CD4-positive, alpha-beta T cell (primary cell): Measurements from ENCODE around the gene GLIPR2. TPM values are rescaled to one million over a fixed set of nuclear protein-coding genes. Genes with fewer than 3 reads are reported as not detected.

Experiments used
- ATAC-seq: fragments of 200-7000 bp; cut with Tn5 transposase; one replicate; pipeline ENCODE4 v1.10.0; 2022; ENCODE audit warnings: mild to moderate bottlenecking; ENCODE audit not compliant: poor library complexity
- CTCF ChIA-PET: fragments of 350-600 bp; sonication (Branson Sonifier 250); formaldehyde crosslinking; loops from one replicate; lab custom pipeline; 2021; ENCODE audit warnings: antibody characterized with exemption, inconsistent platforms; lab: Charles Lee
- POLR2A ChIA-PET: fragments of 350-600 bp; sonication (Branson Sonifier 250); formaldehyde crosslinking; loops from one replicate; lab custom pipeline; 2021; ENCODE audit warnings: antibody characterized with exemption, inconsistent platforms; lab: Charles Lee
- DNase-seq, 14 experiments: peaks; one replicate each; pipeline ENCODE4 v3.0.0-alpha.2; 2013 to 2020; ENCODE audit warnings: mixed read lengths in 2 of 14
- H3K27ac ChIP-seq, 2 donors: one replicate each; pipeline versions ENCODE4 v1.5.1 to v1.7.0; 2013; ENCODE audit warnings: low read length in 2 of 2, low read depth in 1 of 2, mild to moderate bottlenecking in 1 of 2
- H3K27me3 ChIP-seq, 2 experiments: 1 replicate in 1 of 2; 2 replicates in 1 of 2; pipeline versions ENCODE4 v1.6.1 to v1.7.0; 2013; ENCODE audit warnings: low read length in 2 of 2, control low read depth in 1 of 2, mild to moderate bottlenecking in 1 of 2, moderate library complexity in 1 of 2; ENCODE audit not compliant: insufficient read depth in 2 of 2, control insufficient read depth in 1 of 2
- H3K36me3 ChIP-seq: one replicate; pipeline ENCODE4 v1.6.1; 2013; ENCODE audit warnings: low read length, control low read depth; ENCODE audit not compliant: insufficient read depth
- H3K4me1 ChIP-seq: one replicate; pipeline ENCODE4 v1.6.1; 2013; ENCODE audit warnings: low read length, control low read depth; ENCODE audit not compliant: insufficient read depth
- H3K4me3 ChIP-seq: one replicate; pipeline ENCODE4 v1.5.1; 2013; ENCODE audit warnings: mild to moderate bottlenecking, low read length, moderate library complexity
- H3K9me3 ChIP-seq, 2 experiments: 1 replicate in 1 of 2; 2 replicates in 1 of 2; pipeline versions ENCODE4 v1.6.1 to v1.7.0; 2013; ENCODE audit warnings: low read length in 2 of 2, mild to moderate bottlenecking in 2 of 2, control low read depth in 1 of 2, moderate library complexity in 1 of 2; ENCODE audit not compliant: control insufficient read depth in 1 of 2, insufficient read depth in 1 of 2
- H3K27ac Mint-ChIP-seq: one replicate; pipeline ENCODE4 v1.8.0; 2020; ENCODE audit warnings: mixed read lengths
- H3K27me3 Mint-ChIP-seq: one replicate; pipeline ENCODE4 v1.8.0; 2021; ENCODE audit warnings: mixed read lengths
- H3K36me3 Mint-ChIP-seq: one replicate; pipeline ENCODE4 v1.8.0; 2021; ENCODE audit warnings: low read depth, mixed read lengths
- H3K4me1 Mint-ChIP-seq: one replicate; pipeline ENCODE4 v1.8.0; 2021; ENCODE audit warnings: low read depth, mixed read lengths
- H3K4me3 Mint-ChIP-seq: one replicate; pipeline ENCODE4 v1.8.0; 2020; ENCODE audit warnings: mild to moderate bottlenecking, mixed read lengths
- H3K9me3 Mint-ChIP-seq: one replicate; pipeline ENCODE4 v1.8.0; 2020; ENCODE audit warnings: mixed read lengths
- intact Hi-C, 2 experiments: fragments of 100-400 bp; cut with DNase I in 1 of 2; cut with micrococcal nuclease in 1 of 2; formaldehyde crosslinking; loops; one replicate each; pipeline versions ENCODE4 v1.15.1 to v1.9.0; 2023 to 2025; cut with DNase I, micrococcal nuclease
- total RNA-seq, 174 experiments: library from RNA in 2 of 174; stranded (reverse) in 2 of 174; gene quantifications; one replicate each; pipeline ENCODE4 v1.2.3 and lab custom pipeline; 2021 to 2026
- TF ChIP-seq, protein P1 (sequence below): fragments of 200-600 bp; IDR thresholded peaks from one replicate; pipeline ENCODE4 v1.8.0; 2022; ENCODE audit warnings: antibody characterized with exemption, mild to moderate bottlenecking

GLIPR2 gene
- total RNA-seq, 2 experiments from 2014 or later, result 13.6 to 13.7 TPM

DNA sequence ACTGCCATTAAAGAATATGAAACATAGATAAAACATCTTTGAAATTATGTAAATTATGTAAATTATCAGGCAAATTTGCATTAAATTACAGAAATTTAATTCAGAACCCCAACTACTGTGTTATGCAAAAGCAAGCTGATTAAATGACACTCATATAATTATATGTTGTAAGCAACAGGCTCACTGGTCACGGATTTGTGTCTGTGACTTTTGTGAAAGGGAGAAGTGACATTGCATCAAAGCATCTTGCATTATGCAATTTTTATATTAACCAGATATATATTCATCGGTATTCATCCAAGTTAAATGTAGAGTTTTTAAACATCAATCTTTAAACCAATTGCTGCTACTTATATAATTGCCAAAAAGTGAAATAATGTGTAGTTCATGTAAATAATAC lies 13.0 kb upstream of the GLIPR2 start:
- DNase-seq, result no peak
- no peaks in the 10 kb centered on the region for H3K27me3 ChIP-seq
- H3K27ac ChIP-seq, result no peak overlapping the region
- intact Hi-C loops, result no loop called here
- H3K4me1 Mint-ChIP-seq, result peaks cover 29% of the 10 kb centered on the region
- H3K9me3 Mint-ChIP-seq, result no peaks in the 10 kb centered on the region
- no peak overlapping the region for H3K4me3 ChIP-seq
- peaks cover 30% of the 10 kb centered on the region for H3K36me3 Mint-ChIP-seq
- peaks cover 30% of the 10 kb centered on the region for H3K4me1 ChIP-seq
- H3K9me3 ChIP-seq, result no peaks in the 10 kb centered on the region
- no peak overlapping the region for H3K4me3 Mint-ChIP-seq
- ChIA-PET POLR2A (no interaction called here), CTCF (interaction anchor here (1.6 kb wide), 1 partner anchor 43 kb away, joined by 6 read pairs; no protein-coding TSS in a partner anchor)
- no peak for ATAC-seq
- no peak overlapping the region for H3K27ac Mint-ChIP-seq
- H3K27me3 Mint-ChIP-seq, result no peaks in the 10 kb centered on the region
- TF ChIP-seq, protein P1, sequence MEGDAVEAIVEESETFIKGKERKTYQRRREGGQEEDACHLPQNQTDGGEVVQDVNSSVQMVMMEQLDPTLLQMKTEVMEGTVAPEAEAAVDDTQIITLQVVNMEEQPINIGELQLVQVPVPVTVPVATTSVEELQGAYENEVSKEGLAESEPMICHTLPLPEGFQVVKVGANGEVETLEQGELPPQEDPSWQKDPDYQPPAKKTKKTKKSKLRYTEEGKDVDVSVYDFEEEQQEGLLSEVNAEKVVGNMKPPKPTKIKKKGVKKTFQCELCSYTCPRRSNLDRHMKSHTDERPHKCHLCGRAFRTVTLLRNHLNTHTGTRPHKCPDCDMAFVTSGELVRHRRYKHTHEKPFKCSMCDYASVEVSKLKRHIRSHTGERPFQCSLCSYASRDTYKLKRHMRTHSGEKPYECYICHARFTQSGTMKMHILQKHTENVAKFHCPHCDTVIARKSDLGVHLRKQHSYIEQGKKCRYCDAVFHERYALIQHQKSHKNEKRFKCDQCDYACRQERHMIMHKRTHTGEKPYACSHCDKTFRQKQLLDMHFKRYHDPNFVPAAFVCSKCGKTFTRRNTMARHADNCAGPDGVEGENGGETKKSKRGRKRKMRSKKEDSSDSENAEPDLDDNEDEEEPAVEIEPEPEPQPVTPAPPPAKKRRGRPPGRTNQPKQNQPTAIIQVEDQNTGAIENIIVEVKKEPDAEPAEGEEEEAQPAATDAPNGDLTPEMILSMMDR, result no peak
- peaks cover 15% of the 10 kb centered on the region for H3K36me3 ChIP-seq

DNA sequence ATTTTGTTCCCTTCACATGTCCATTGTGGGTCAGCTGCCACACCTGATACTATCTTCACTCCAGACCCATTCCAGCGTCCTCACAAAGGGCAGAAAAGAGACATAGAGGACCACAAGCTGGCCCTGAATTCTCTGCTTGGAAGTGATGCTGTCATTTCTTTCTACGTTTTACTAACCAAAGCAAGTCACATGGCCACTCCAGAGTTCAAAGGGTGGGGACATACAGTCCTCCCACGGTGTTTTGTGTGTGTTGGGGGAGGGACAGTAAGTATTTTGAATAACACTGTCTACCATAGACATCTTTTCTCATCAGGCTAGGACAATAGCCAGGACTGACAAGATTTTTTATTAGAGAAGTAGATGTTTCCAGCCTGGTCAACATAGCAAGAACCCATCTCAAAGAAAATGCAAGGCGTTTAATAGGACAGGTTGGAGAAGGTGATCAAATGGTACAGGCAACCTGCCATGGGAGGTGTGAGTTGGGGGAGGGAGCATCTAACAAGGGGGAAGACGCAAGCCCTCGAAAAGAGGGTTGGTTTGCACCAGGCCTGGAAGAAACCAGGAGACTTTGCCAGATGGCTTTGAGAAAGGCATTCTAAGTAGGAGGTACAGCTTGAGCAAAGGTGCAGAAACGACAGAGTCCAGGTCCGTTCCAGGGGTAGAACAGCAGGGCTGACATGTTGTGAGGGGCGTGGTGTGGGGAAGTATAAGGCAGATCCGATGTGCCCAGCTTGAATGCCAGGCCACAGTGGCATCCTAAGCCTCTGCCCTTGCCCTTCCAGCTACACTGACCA lies 11.3 kb upstream of the GLIPR2 start:
- peaks cover 29% of the 10 kb centered on the region for H3K4me1 Mint-ChIP-seq
- Histone ChIP-seq H3K9me3 (no peaks in the 10 kb centered on the region), H3K27ac (no peak overlapping the region), H3K4me1 (peaks cover 30% of the 10 kb centered on the region), H3K27me3 (no peaks in the 10 kb centered on the region), H3K4me3 (no peak overlapping the region), H3K36me3 (peaks cover 9% of the 10 kb centered on the region)
- POLR2A ChIA-PET, result interaction anchor here (0.6 to 1.8 kb wide), 2 partner anchors 19 to 1415 kb away, joined by 3 to 4 read pairs; no protein-coding TSS in a partner anchor
- peaks cover 25% of the 10 kb centered on the region for H3K36me3 Mint-ChIP-seq
- H3K27ac Mint-ChIP-seq, result no peak overlapping the region
- no peaks in the 10 kb centered on the region for H3K9me3 Mint-ChIP-seq
- no peak overlapping the region for H3K4me3 Mint-ChIP-seq
- no peaks in the 10 kb centered on the region for H3K27me3 Mint-ChIP-seq
- TF ChIP-seq, protein P1, result no peak
- CTCF ChIA-PET, result interaction anchor here (0.8 to 1.6 kb wide), 2 partner anchors 41 kb away, joined by 3 to 6 read pairs; no protein-coding TSS in a partner anchor
- intact Hi-C loops, result loop anchor here in 1 of 2 experiments (5.0 kb wide), 1 partner anchor 37 kb away; no protein-coding TSS in a partner anchor
- DNase-seq (no peak), ATAC-seq (no peak)

DNA sequence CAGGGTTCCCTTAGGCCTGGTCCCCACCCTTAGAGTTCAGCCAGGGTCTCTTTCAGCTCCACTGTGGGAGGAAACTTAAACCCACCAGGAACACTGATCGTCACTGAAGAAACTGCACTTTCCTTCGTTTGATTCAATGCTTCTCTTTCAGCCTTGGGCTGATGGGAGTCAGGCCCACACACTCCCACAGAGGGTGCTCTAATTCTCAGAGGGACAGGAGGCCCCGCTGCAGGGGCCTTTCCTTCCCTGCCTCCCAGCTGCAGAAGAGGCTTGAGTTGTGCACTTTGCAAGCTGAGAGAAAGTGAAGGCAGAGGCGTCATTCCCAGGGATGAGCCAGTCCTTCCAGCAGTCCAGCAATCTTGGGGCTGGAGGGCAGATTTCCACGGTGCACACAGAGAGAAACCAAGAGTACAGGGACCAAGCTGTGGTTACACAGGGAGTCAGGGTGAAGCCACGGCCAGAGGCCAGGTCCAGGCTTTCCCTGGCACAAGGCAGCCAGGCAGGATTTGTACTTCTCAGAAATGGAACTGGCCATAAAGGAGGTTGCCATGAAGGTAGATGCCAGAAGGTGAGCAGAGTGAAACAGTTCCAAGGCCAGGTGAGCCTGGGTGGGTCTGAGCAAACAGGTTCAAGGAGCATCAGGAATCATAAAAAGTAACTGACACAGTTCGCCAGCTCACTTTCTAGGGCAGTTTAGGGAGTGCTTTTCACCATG lies 10.4 kb upstream of the GLIPR2 start:
- TF ChIP-seq, protein P1, result no peak
- Mint-ChIP-seq H3K36me3 (peaks cover 22% of the 10 kb centered on the region), H3K4me3 (no peak overlapping the region), H3K4me1 (peaks cover 29% of the 10 kb centered on the region), H3K9me3 (no peaks in the 10 kb centered on the region), H3K27me3 (no peaks in the 10 kb centered on the region), H3K27ac (no peak overlapping the region)
- Histone ChIP-seq H3K27ac (no peak overlapping the region), H3K36me3 (peaks cover 9% of the 10 kb centered on the region), H3K4me1 (peaks cover 30% of the 10 kb centered on the region), H3K4me3 (no peak overlapping the region), H3K27me3 (no peaks in the 10 kb centered on the region), H3K9me3 (no peaks in the 10 kb centered on the region)
- POLR2A ChIA-PET, result no interaction called here
- intact Hi-C loops, result loop anchor here in 1 of 2 experiments (5.0 kb wide), 1 partner anchor 36 kb away; no protein-coding TSS in a partner anchor
- ATAC-seq (no peak), DNase-seq (no peak)
- CTCF ChIA-PET, result interaction anchor here (0.8 kb wide), 1 partner anchor 40 kb away, joined by 3 read pairs; no protein-coding TSS in a partner anchor
